ENCODE results near the gene UBA7. TPM values are rescaled to one million over a fixed set of nuclear protein-coding genes. Genes with fewer than 3 reads are reported as not detected.
"Not testable (repeated sequence)": the region's sequence is repeated elsewhere in the genome, so short reads cannot be mapped to it uniquely, and the experiment has no call there.

Gene UBA7
- total RNA-seq, 1 donor: 57.9 TPM

GRCh38 chr3:49780975-49781365, 32.8 kb downstream of the UBA7 start:
- H3K4me3 ChIP-seq (ENCODE audit: low read length); H3K27me3 ChIP-seq (ENCODE audit: insufficient read depth, low read length); H3K9me3 ChIP-seq (ENCODE audit: low read depth, low read length): not testable (repeated sequence)
- H3K4me1 ChIP-seq (ENCODE audit: insufficient read depth, low read length): peaks cover 24% of the 10 kb centered on the region

DNA sequence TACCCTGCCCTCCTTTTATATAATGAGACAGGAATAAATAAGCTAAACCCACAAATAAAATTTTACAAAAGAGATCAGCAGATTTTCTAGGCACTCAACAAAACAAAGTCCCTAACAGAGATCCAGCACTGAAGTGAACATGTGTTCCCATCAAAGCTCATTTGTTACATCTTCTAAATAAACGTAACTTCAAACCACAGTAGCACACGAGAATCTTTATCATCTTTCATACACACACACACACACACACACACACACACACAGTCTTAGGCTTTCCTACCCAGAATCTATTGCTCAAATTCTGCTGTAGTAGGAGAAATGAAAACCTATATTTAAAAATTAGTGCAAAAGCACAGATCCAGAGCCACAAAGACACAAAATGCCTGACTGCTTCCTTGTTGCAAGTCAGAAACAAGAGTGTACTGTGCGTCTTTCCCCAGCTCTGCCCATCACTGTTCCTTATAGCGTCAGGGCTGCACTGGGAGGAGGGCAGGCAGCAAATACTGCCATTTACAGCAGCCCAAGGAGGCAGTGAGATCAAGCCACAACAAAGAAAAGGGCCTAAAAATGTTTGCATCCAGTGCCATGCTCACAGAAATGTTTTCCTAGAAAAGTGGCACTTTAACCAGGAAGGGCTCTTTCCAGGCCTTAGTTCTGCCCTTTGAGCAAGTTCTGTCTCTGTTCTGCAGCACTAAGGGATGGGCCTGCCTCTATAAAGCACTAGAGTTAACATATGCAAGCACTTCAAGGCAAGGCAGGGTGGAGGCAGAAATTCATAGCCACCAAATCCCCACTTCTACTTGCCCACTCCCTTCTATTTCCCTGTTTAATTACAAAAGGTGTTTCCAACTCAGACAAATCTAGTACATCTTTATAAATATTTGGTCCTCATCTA, 33.4 kb downstream of the UBA7 start:
- no peaks in the 10 kb centered on the region for H3K27me3 ChIP-seq (ENCODE audit: insufficient read depth, low read length)
- H3K4me1 ChIP-seq (ENCODE audit: insufficient read depth, low read length): peaks cover 20% of the 10 kb centered on the region
- H3K9me3 ChIP-seq (ENCODE audit: low read depth, low read length): no peaks in the 10 kb centered on the region
- H3K4me3 ChIP-seq (ENCODE audit: low read length): no peak overlapping the region

- H3K9me3 ChIP-seq (ENCODE audit: low read depth, low read length): no peaks in the 10 kb centered on the region
- H3K4me3 ChIP-seq (ENCODE audit: low read length): no peak overlapping the region
- no peaks in the 10 kb centered on the region for H3K27me3 ChIP-seq (ENCODE audit: insufficient read depth, low read length)
- peaks cover 12% of the 10 kb centered on the region for H3K4me1 ChIP-seq (ENCODE audit: insufficient read depth, low read length)
Observed at GRCh38 chr3:49779358-49780079, 34.2 kb downstream of the UBA7 start.

DNA sequence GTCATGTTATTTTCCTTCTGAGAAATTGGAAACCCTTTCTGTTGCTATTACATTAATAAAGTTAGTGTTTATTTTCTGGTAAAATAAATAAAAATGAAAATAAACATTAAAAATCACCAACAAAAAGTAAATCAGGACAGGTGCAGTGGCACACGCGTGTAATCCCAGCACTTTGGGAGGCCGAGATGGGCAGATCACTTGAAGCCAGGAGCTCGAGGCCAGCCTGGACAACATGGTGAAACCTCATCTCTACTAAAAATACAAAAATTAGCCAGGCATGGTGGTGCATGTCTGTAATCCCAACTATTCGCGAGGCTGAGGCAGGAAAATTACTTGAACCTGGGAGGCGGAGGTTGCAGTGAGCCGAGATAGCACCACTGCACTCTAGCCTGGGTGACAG, 37.7 kb downstream of the UBA7 start:
- H3K4me3 ChIP-seq (ENCODE audit: low read length); H3K4me1 ChIP-seq (ENCODE audit: insufficient read depth, low read length); H3K27me3 ChIP-seq (ENCODE audit: insufficient read depth, low read length); H3K9me3 ChIP-seq (ENCODE audit: low read depth, low read length): not testable (repeated sequence)

- H3K27me3 ChIP-seq (ENCODE audit: insufficient read depth, low read length): no peaks in the 10 kb centered on the region
- H3K9me3 ChIP-seq (ENCODE audit: low read depth, low read length): no peaks in the 10 kb centered on the region
Observed at GRCh38 chr3:49775538-49775937, 38.2 kb downstream of the UBA7 start.

DNA sequence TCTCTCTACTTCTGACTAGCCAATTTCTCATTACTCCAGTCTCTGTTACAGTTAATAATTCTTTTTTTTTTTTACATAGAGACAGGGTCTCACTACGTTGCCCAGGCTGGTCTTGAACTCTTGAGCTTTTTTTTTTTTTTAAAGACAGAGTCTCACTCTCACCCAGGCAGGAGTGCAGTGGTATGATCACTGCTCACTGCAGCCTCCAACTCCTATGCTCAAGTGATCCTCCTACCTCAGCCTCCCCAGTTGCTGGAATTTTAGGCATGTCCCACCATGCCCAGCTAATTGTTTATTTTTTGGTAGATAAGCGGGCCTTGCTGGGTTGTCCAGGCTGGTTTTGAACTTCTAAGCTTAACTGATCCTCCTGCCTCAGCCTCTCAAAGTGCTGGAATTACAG, 41.0 kb downstream of the UBA7 start:
- H3K4me1 ChIP-seq (ENCODE audit: insufficient read depth, low read length): no peaks in the 10 kb centered on the region
- no peaks in the 10 kb centered on the region for H3K9me3 ChIP-seq (ENCODE audit: low read depth, low read length)
- H3K4me3 ChIP-seq (ENCODE audit: low read length): no peak overlapping the region
- no peaks in the 10 kb centered on the region for H3K27me3 ChIP-seq (ENCODE audit: insufficient read depth, low read length)

More at GRCh38 chr3:49775538-49775937, 38.2 kb downstream of the UBA7 start:
- Histone ChIP-seq H3K4me3 (ENCODE audit: low read length) (no peak overlapping the region), H3K4me1 (ENCODE audit: insufficient read depth, low read length) (peaks cover 4% of the 10 kb centered on the region)

DNA sequence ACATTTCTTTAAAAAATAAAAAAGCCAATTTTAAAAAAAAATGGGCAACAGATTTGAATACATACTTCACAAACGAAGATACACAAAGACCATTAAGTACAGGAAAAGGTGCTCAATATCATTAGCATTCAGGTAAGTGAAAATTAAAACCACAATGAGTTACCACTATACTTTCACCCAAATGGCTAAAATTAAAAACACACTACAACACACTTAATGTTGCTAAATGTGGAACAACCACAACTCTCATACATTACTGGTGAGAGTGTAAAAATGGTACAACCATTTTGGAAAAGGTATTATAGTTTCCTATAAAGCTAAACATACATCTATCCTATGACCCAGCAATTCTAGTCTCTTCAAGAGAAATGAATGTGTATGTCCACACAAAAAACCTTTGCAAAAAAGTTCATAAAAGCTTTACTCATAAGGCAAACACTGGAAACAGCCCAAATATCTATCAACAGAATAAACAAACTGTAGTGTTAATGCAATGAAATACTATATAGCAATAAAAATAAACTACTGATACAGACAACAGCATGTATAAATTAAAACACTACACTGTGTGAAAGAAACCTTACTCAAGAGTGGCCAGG, 42.3 kb downstream of the UBA7 start:
- Histone ChIP-seq H3K9me3 (ENCODE audit: low read depth, low read length) (no peaks in the 10 kb centered on the region), H3K4me1 (ENCODE audit: insufficient read depth, low read length) (no peaks in the 10 kb centered on the region), H3K4me3 (ENCODE audit: low read length) (no peak overlapping the region), H3K27me3 (ENCODE audit: insufficient read depth, low read length) (no peaks in the 10 kb centered on the region)

GRCh38 chr3:49769926-49770325, 43.8 kb downstream of the UBA7 start:
- Histone ChIP-seq H3K9me3 (ENCODE audit: low read depth, low read length) (no peaks in the 10 kb centered on the region), H3K4me1 (ENCODE audit: insufficient read depth, low read length) (no peaks in the 10 kb centered on the region), H3K27me3 (ENCODE audit: insufficient read depth, low read length) (no peaks in the 10 kb centered on the region), H3K4me3 (ENCODE audit: low read length) (no peak overlapping the region)

DNA sequence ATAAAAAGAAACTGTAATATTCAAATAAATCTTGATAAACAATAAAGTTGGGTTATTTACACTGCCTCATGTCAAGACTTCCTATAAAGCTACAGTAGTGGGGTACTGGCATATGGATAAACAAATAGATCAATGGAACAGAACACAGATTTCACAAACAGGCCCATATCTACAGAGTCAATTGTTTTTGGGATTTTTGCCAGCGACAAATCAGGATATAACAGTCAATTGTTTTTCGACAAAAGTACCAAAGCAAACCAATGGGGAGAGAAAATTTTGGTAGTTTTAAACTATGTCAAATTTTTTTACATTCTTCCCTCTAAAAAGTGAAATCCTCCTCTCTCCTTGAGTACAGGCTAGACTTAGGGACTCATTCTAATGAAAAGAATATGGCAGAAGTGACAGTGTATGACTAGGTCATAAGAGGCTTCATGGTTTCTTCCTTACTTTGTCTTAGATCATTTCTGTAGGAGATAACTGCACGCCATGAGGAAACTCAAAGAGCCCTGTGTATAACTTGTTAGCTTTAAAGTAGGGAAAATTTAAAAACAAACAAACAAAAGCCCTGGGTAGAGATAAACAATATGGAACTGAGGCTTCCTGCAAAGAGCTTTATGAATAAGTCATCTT, 44.4 kb downstream of the UBA7 start:
- Histone ChIP-seq H3K4me3 (ENCODE audit: low read length) (no peak overlapping the region), H3K27me3 (ENCODE audit: insufficient read depth, low read length) (no peaks in the 10 kb centered on the region), H3K4me1 (ENCODE audit: insufficient read depth, low read length) (no peaks in the 10 kb centered on the region), H3K9me3 (ENCODE audit: low read depth, low read length) (no peaks in the 10 kb centered on the region)

- H3K9me3 ChIP-seq (ENCODE audit: low read depth, low read length): no peaks in the 10 kb centered on the region
Observed at GRCh38 chr3:49763981-49764380, 49.8 kb downstream of the UBA7 start.

DNA sequence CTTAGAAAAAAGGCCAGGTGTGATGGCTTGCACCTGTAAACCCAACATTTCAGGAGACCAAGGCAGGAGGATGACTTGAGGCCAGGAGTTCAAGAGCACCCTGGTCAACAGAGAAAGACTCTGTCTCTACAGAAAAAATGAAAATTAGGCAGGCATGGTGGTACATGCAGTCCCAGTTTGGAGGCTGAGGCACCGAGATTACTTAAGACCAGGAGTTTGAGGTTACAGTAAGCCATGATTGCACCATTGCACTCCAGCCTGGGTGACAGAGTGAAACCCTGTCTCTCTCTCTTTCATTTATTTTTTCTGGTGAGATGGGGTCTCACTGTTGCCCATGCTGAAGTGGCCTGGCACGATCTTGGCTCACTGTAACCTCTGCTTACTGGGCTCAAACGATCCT, 52.1 kb downstream of the UBA7 start:
- no peaks in the 10 kb centered on the region for H3K9me3 ChIP-seq (ENCODE audit: low read depth, low read length)
- no peaks in the 10 kb centered on the region for H3K27me3 ChIP-seq (ENCODE audit: insufficient read depth, low read length)
- no peaks in the 10 kb centered on the region for H3K4me1 ChIP-seq (ENCODE audit: insufficient read depth, low read length)
- H3K4me3 ChIP-seq (ENCODE audit: low read length): no peak overlapping the region

More at GRCh38 chr3:49763981-49764380, 49.8 kb downstream of the UBA7 start:
- no peaks in the 10 kb centered on the region for H3K27me3 ChIP-seq (ENCODE audit: insufficient read depth, low read length)
- H3K4me1 ChIP-seq (ENCODE audit: insufficient read depth, low read length): no peaks in the 10 kb centered on the region
- no peak overlapping the region for H3K4me3 ChIP-seq (ENCODE audit: low read length)

DNA sequence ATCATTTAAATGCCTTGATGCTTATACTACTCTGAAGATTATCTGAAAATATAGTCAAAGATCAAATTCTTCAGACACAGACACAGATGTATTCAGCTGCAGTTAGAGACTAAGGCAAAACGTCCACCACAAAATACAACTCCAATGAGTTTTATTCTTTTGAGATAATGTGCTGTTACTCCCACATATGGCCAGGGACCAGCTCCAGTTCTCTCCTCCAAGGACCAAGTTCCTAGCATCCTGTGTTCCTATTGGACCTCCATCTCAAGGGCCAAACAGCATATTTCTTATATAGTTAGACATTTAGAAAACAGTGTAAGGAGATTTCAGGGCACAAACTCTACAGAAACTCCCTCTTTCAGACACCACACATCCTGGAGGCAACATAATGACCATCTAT, 54.5 kb downstream of the UBA7 start:
- no peak overlapping the region for H3K4me3 ChIP-seq (ENCODE audit: low read length)
- H3K4me1 ChIP-seq (ENCODE audit: insufficient read depth, low read length): no peaks in the 10 kb centered on the region
- H3K27me3 ChIP-seq (ENCODE audit: insufficient read depth, low read length): no peaks in the 10 kb centered on the region
- H3K9me3 ChIP-seq (ENCODE audit: low read depth, low read length): no peaks in the 10 kb centered on the region

DNA sequence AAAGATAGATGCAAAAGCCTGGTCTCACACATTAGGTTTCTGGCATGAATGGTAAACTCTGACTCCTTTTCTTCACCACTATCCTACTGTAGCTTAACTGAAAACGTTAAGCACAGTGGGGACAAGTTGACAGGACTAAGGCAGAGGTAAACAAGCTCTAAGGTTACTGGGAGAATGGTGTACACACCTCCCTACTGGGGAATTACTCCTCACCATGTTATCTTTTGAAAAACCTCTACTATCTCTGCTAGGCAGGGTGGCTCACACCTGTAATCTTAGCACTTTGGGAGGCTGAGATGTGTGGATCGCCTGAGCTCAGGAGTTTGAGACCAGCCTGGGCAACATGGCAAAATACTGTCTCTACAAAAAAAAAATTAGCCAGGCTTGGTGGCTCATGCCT, 56.6 kb downstream of the UBA7 start:
- H3K9me3 ChIP-seq (ENCODE audit: low read depth, low read length): no peaks in the 10 kb centered on the region
- no peaks in the 10 kb centered on the region for H3K27me3 ChIP-seq (ENCODE audit: insufficient read depth, low read length)
- H3K4me3 ChIP-seq (ENCODE audit: low read length): no peak overlapping the region
- H3K4me1 ChIP-seq (ENCODE audit: insufficient read depth, low read length): no peaks in the 10 kb centered on the region

DNA sequence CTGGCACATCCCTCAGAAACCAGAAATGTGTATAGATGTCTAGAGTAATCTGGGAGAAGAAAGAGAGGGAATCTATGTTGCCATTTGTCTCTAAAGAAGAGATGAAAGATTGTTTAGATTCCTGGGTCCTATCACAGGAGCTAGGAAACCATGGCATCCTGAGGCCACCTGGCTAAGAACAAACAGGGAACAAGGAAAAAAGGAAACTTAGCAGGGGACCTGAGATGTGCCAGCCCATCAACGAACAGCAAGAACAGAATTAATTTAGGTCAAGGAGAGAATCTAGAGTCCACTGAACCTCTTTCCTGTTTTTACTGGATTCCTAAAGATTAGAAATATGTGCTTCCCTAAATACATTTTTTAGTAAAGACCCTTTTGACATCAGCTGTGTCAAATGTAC, 57.7 kb downstream of the UBA7 start:
- Histone ChIP-seq H3K9me3 (ENCODE audit: low read depth, low read length) (no peaks in the 10 kb centered on the region), H3K4me1 (ENCODE audit: insufficient read depth, low read length) (no peaks in the 10 kb centered on the region), H3K4me3 (ENCODE audit: low read length) (no peak overlapping the region), H3K27me3 (ENCODE audit: insufficient read depth, low read length) (no peaks in the 10 kb centered on the region)

Data from mononuclear cell (primary cell).